A549 (cell line): ENCODE measurements around the gene SLC24A4. TPM values are rescaled to one million over a fixed set of nuclear protein-coding genes. Genes with fewer than 3 reads are reported as not detected.
A peak's percentile ranks its signal among the peaks of the same experiment; 100 is the strongest.

Experiments
- ATAC-seq, 2 experiments: fragments of 200-7000 bp in 1 of 2; fragments of >200 bp in 1 of 2; cut with Nextera tagmentation in 1 of 2; cut with Tn5 transposase in 1 of 2; 3 replicates each; pipeline versions ENCODE4 v1.8.0 to v1.9.1; 2018 to 2020; ENCODE audit warnings: mild to moderate bottlenecking in 1 of 2, moderate library complexity in 1 of 2
- CTCF ChIA-PET: fragments of 300-600 bp; sonication (Branson Sonifier 250); formaldehyde crosslinking; extraction: SDS; loops from one replicate; lab custom pipeline; 2021; ENCODE audit warnings: antibody characterized with exemption, inconsistent platforms; lab: Yijun Ruan, JAX
- POLR2A ChIA-PET: fragments of 350-600 bp; formaldehyde crosslinking; extraction: SDS; loops from one replicate; lab custom pipeline; 2021; ENCODE audit warnings: antibody characterized with exemption, inconsistent platforms; lab: Yijun Ruan, JAX
- DNase-seq, 2 experiments: peaks; one replicate each; pipeline versions ENCODE4 v3.0.0 to v3.0.0-alpha.2; 2011 to 2016; ENCODE audit warnings: low read depth in 1 of 2, low spot score in 1 of 2
- FAIRE-seq: peaks from 2 replicates; lab custom pipeline; 2011; peaks lifted over from hg19 to GRCh38; lab: Jason Lieb, UNC
- H3K27ac ChIP-seq, 2 experiments: fragments of >200 bp; sonication (Bioruptor Twin); formaldehyde crosslinking; 3 replicates each; pipeline ENCODE4 v1.5.1; 2016 to 2017
- H3K4me1 ChIP-seq: fragments of >200 bp; sonication (Bioruptor Twin); formaldehyde crosslinking; 3 replicates; pipeline ENCODE4 v1.6.1; 2016
- H3K4me2 ChIP-seq: fragments of >200 bp; sonication (Bioruptor Twin); formaldehyde crosslinking; 3 replicates; pipeline ENCODE4 v1.6.1; 2016
- H3K4me3 ChIP-seq: fragments of >200 bp; sonication (Bioruptor Twin); formaldehyde crosslinking; 3 replicates; pipeline ENCODE4 v1.5.1; 2016
- H3K9me3 ChIP-seq: fragments of >200 bp; sonication (Bioruptor Twin); formaldehyde crosslinking; 3 replicates; pipeline ENCODE4 v1.6.1; 2016
- BHLHE40 ChIP-seq: IDR thresholded peaks from 2 replicates; pipeline ENCODE4 v1.6.1; 2012; ENCODE audit warnings: low read depth, low read length, inconsistent platforms
- CHD2 ChIP-seq: fragments of 150-350 bp; IDR thresholded peaks from 2 replicates; pipeline ENCODE4 v1.6.1; 2014; ENCODE audit warnings: low read length; ENCODE audit not compliant: partially characterized antibody
- CHD4 ChIP-seq: fragments of 200-600 bp; sonication (generic); IDR thresholded peaks from 2 replicates; pipeline ENCODE4 v1.6.1; 2016; ENCODE audit warnings: antibody characterized with exemption, mild to moderate bottlenecking, borderline replicate concordance
- E2F6 ChIP-seq: IDR thresholded peaks from 2 replicates; pipeline ENCODE4 v1.6.1; 2012; ENCODE audit warnings: low read depth, borderline replicate concordance
- EHF ChIP-seq: fragments of 250-450 bp; sonication (Bioruptor Pico); IDR thresholded peaks from 2 replicates; pipeline ENCODE4 v1.5.0; 2020; ENCODE audit warnings: mild to moderate bottlenecking
- ELK1 ChIP-seq: fragments of 150-350 bp; IDR thresholded peaks from 2 replicates; pipeline ENCODE4 v1.6.1; 2014; ENCODE audit warnings: low read depth, mild to moderate bottlenecking, low read length
- EP300 ChIP-seq, 2 experiments: fragments of >200 bp; sonication (Bioruptor Twin); formaldehyde crosslinking; IDR thresholded peaks; 2 replicates in 1 of 2; 3 replicates in 1 of 2; pipeline ENCODE4 v1.6.1; 2016 to 2017
- FOSB ChIP-seq: fragments of 250-450 bp; sonication (Bioruptor Pico); IDR thresholded peaks from 2 replicates; pipeline ENCODE4 v1.5.0; 2020; ENCODE audit warnings: mild to moderate bottlenecking, moderate library complexity
- GATA3 ChIP-seq: IDR thresholded peaks from 2 replicates; pipeline ENCODE4 v1.6.1; 2012; ENCODE audit warnings: borderline replicate concordance
- HEYL ChIP-seq: fragments of 250-450 bp; sonication (Bioruptor Pico); IDR thresholded peaks from 2 replicates; pipeline ENCODE4 v1.8.0; 2021; ENCODE audit warnings: mild to moderate bottlenecking, moderate library complexity
- HOXA7 ChIP-seq: fragments of 250-450 bp; sonication (Bioruptor Pico); IDR thresholded peaks from 2 replicates; pipeline ENCODE4 v1.5.0; 2020; ENCODE audit warnings: mild to moderate bottlenecking, moderate library complexity
- HOXB13 ChIP-seq: fragments of 250-450 bp; sonication (Bioruptor Pico); IDR thresholded peaks from 2 replicates; pipeline ENCODE4 v1.5.0; 2020; ENCODE audit warnings: low read depth, mild to moderate bottlenecking, moderate library complexity
- JUNB ChIP-seq: fragments of >200 bp; sonication (Bioruptor Twin); formaldehyde crosslinking; IDR thresholded peaks from 2 replicates; pipeline ENCODE4 v1.6.1; 2016
- KDM1A ChIP-seq: fragments of 200-600 bp; sonication (generic); IDR thresholded peaks from 2 replicates; pipeline ENCODE4 v1.6.1; 2016; ENCODE audit warnings: low read depth, mild to moderate bottlenecking
- KDM5A ChIP-seq: fragments of 200-600 bp; sonication (generic); IDR thresholded peaks from 2 replicates; pipeline ENCODE4 v1.6.1; 2016; ENCODE audit warnings: antibody characterized with exemption, mild to moderate bottlenecking
- MYC ChIP-seq: IDR thresholded peaks from 2 replicates; pipeline ENCODE4 v1.6.1; 2012; ENCODE audit warnings: mild to moderate bottlenecking, inconsistent platforms, low read length, improper control_type of control experiment, borderline replicate concordance
- PBX3 ChIP-seq: IDR thresholded peaks from 2 replicates; pipeline ENCODE4 v1.6.1; 2012
- PHF8 ChIP-seq: fragments of 200-600 bp; sonication (generic); IDR thresholded peaks from 2 replicates; pipeline ENCODE4 v1.6.1; 2016; ENCODE audit warnings: low read depth, mild to moderate bottlenecking, antibody characterized with exemption, moderate library complexity, borderline replicate concordance
- POLR2A ChIP-seq: IDR thresholded peaks from 2 replicates; pipeline ENCODE4 v1.6.1; 2012; ENCODE audit warnings: mild to moderate bottlenecking, low read length
- RARB ChIP-seq: fragments of 250-450 bp; sonication (Bioruptor Pico); IDR thresholded peaks from 2 replicates; pipeline ENCODE4 v1.8.0; 2021; ENCODE audit warnings: mild to moderate bottlenecking, moderate library complexity
- RCOR1 ChIP-seq: fragments of 150-350 bp; IDR thresholded peaks from 2 replicates; pipeline ENCODE4 v1.6.1; 2014; ENCODE audit warnings: antibody characterized with exemption, low read length, low read depth
- RNF2 ChIP-seq: fragments of 200-600 bp; sonication (generic); IDR thresholded peaks from 2 replicates; pipeline ENCODE4 v1.6.1; 2016; ENCODE audit warnings: low read depth, mild to moderate bottlenecking, antibody characterized with exemption, moderate library complexity, borderline replicate concordance
- TFCP2L1 ChIP-seq: fragments of 250-450 bp; sonication (Bioruptor Pico); IDR thresholded peaks from 2 replicates; pipeline ENCODE4 v1.5.0; 2021; ENCODE audit warnings: mild to moderate bottlenecking
- ZC3H11A ChIP-seq: fragments of 450-650 bp; IDR thresholded peaks from 2 replicates; pipeline ENCODE4 v1.6.1; 2014; ENCODE audit warnings: antibody characterized with exemption, mild to moderate bottlenecking
- ZFP36 ChIP-seq: fragments of 450-650 bp; IDR thresholded peaks from 2 replicates; pipeline ENCODE4 v1.6.1; 2014; ENCODE audit warnings: borderline replicate concordance; ENCODE audit not compliant: partially characterized antibody
- ZNF302 ChIP-seq: fragments of 250-450 bp; sonication (Bioruptor Pico); IDR thresholded peaks from 2 replicates; pipeline ENCODE4 v1.9.0; 2021; ENCODE audit warnings: inconsistent platforms, mild to moderate bottlenecking, moderate library complexity
- whole genome bisulfite sequencing: methylation state at CpG from one replicate; pipeline ENCODE4 v1.1.6; 2017; ENCODE audit errors: missing lambda C conversion rate; 5-methylcytosine and 5-hydroxymethylcytosine counted together
- polyA plus RNA-seq, 4 experiments: library from polyadenylated mRNA; depleted of rRNA in 3 of 4; stranded (reverse); fragments of >200 nt; fragmentation: RNase III in 1 of 4; extraction: RNeasy Plus Mini Kit Qiagen cat#74134 plus additional on column Dnase treatment in 1 of 4; gene quantifications; 2 replicates in 3 of 4; 3 replicates in 1 of 4; pipeline ENCODE4 v1.2.3, GENCODE V29; 2011 to 2017

Gene SLC24A4
- polyA plus RNA-seq, 2 of the 4 experiments (the other 2 are of a cell fraction) = 0.05 to 0.19 TPM

- no peak for TF ChIP-seq KDM1A
- TF ChIP-seq GATA3 = no peak
- TF ChIP-seq TFCP2L1 (CRISPR knock-in tag) = no peak
- TF ChIP-seq JUNB = no peak
- no peak for TF ChIP-seq HEYL (CRISPR knock-in tag)
- TF ChIP-seq, all 56 proteins: peak for 0
- ATAC-seq = 0 out of 6 replicates have a peak, but pooled peaks of 1 of the 2 experiments have one; percentile 12
- Histone ChIP-seq H3K4me2 (no peak overlapping the region), H3K4me3 (no peak overlapping the region), H3K4me1 (no peaks in the 10 kb centered on the region), H3K27ac (no peak overlapping the region), H3K9me3 (peaks cover 19% of the 10 kb centered on the region; the same call in 2 of the 3 replicates)
- no peak for DNase-seq
- no peak for FAIRE-seq
- ChIA-PET CTCF (interaction anchor here (0.6 to 1.9 kb wide), 2 partner anchors 14 to 18 kb away, joined by 3 to 4 read pairs; no protein-coding TSS in a partner anchor), POLR2A (no interaction called here)
- WGBS = 84% methylated on average over 4 of the region's 4 CpGs
Observed at GRCh38 chr14:92404018-92404417, 81.1 kb downstream of the SLC24A4 start.

GRCh38 chr14:92404421-92404820 is 81.5 kb downstream of the SLC24A4 start:
- H3K9me3 ChIP-seq = peaks cover 20% of the 10 kb centered on the region; the same call in 2 of the 3 replicates
- H3K4me3 ChIP-seq = no peak overlapping the region
- ATAC-seq = no peak
- H3K27ac ChIP-seq = no peak overlapping the region
- POLR2A ChIA-PET = no interaction called here
- H3K4me1 ChIP-seq = no peaks in the 10 kb centered on the region
- no peak for FAIRE-seq
- DNase-seq = no peak
- CTCF ChIA-PET = no interaction called here
- H3K4me2 ChIP-seq = no peak overlapping the region
- 35% methylated on average over 1 of the region's 1 CpG for WGBS
- TF ChIP-seq PBX3 (no peak), RNF2 (no peak), CHD4 (no peak)

- Histone ChIP-seq H3K4me2 (no peak overlapping the region), H3K4me3 (no peak overlapping the region), H3K9me3 (peaks cover 25% of the 10 kb centered on the region), H3K27ac (no peak overlapping the region), H3K4me1 (no peaks in the 10 kb centered on the region)
- no peak for FAIRE-seq
- ATAC-seq = no peak
- 35% methylated on average over 2 of the region's 2 CpGs for WGBS
- DNase-seq = no peak
- CTCF ChIA-PET = no interaction called here
- POLR2A ChIA-PET = no interaction called here
- TF ChIP-seq ZFP36 (peak; percentile 33), CHD4 (no peak), EHF (no peak)
- TF ChIP-seq, all 56 proteins: peak for 1
Observed at GRCh38 chr14:92404938-92405337, 82.0 kb downstream of the SLC24A4 start.

- H3K27ac ChIP-seq = no peak overlapping the region
- no peak for FAIRE-seq
- H3K9me3 ChIP-seq = peaks cover 31% of the 10 kb centered on the region
- no peak for DNase-seq
- 32% methylated on average over 1 of the region's 1 CpG for WGBS
- H3K4me1 ChIP-seq = no peaks in the 10 kb centered on the region
- H3K4me2 ChIP-seq = no peak overlapping the region
- no peak for TF ChIP-seq KDM5A
- no peak for TF ChIP-seq MYC
- TF ChIP-seq ZC3H11A = no peak
- no peak for TF ChIP-seq FOSB
- TF ChIP-seq ZNF302 = no peak
- no peak for TF ChIP-seq RNF2
- no peak for TF ChIP-seq TFCP2L1 (CRISPR knock-in tag)
- no peak for TF ChIP-seq EP300 (IDR thresholded peaks at IDR 0.05)
- no peak for TF ChIP-seq HOXA7 (CRISPR knock-in tag)
- TF ChIP-seq ZFP36 = no peak
- TF ChIP-seq POLR2A = no peak
- TF ChIP-seq E2F6 = no peak
- TF ChIP-seq RARB = no peak
- no peak for TF ChIP-seq PBX3
- no peak for TF ChIP-seq ELK1
- no peak for TF ChIP-seq HOXB13 (CRISPR knock-in tag)
- TF ChIP-seq PHF8 = no peak
- no peak for TF ChIP-seq BHLHE40
- TF ChIP-seq RCOR1 = no peak
- no peak for TF ChIP-seq CHD2
- no peak overlapping the region for H3K4me3 ChIP-seq
- POLR2A ChIA-PET = no interaction called here
- CTCF ChIA-PET = no interaction called here
- no peak for ATAC-seq
Observed at GRCh38 chr14:92407410-92407809, 84.4 kb downstream of the SLC24A4 start.
